Activated T-cell treated with anti-CD3 and anti-CD28 coated beads, Interleukin-2, amount 50 U/mL, for 24 hours (primary cell): Measurements from ENCODE around the gene JMJD6.
A peak's percentile ranks its signal among the peaks of the same experiment; 100 is the strongest.

Experiments
- DNase-seq: peaks from one replicate; pipeline ENCODE4 v3.0.0-alpha.2; 2020
- H3K27ac Mint-ChIP-seq: 2 replicates; pipeline ENCODE4 v1.8.0; 2020; ENCODE audit warnings: mild to moderate bottlenecking, mixed read lengths
- H3K27me3 Mint-ChIP-seq: 2 replicates; pipeline ENCODE4 v1.8.0; 2020; ENCODE audit warnings: mixed read lengths
- H3K36me3 Mint-ChIP-seq: 2 replicates; pipeline ENCODE4 v1.8.0; 2020; ENCODE audit warnings: low read depth, mixed read lengths
- H3K4me1 Mint-ChIP-seq: 2 replicates; pipeline ENCODE4 v1.8.0; 2020; ENCODE audit warnings: low read depth, mixed read lengths
- H3K4me3 Mint-ChIP-seq: 2 replicates; pipeline ENCODE4 v1.8.0; 2020; ENCODE audit warnings: mild to moderate bottlenecking, moderate library complexity, mixed read lengths
- H3K9me3 Mint-ChIP-seq: 2 replicates; pipeline ENCODE4 v1.8.0; 2020; ENCODE audit warnings: mixed read lengths

The JMJD6 gene

GRCh38 chr17:76686538-76687297 lies 39.7 kb downstream of the JMJD6 start:
- H3K9me3 Mint-ChIP-seq, result no peaks in the 10 kb centered on the region
- no peak overlapping the region for H3K27ac Mint-ChIP-seq
- peaks cover 6% of the 10 kb centered on the region for H3K4me1 Mint-ChIP-seq
- no peaks in the 10 kb centered on the region for H3K27me3 Mint-ChIP-seq
- no peak overlapping the region for H3K4me3 Mint-ChIP-seq
- no peaks in the 10 kb centered on the region for H3K36me3 Mint-ChIP-seq
- no peak for DNase-seq

GRCh38 chr17:76685846-76686245 lies 40.6 kb downstream of the JMJD6 start:
- H3K27me3 Mint-ChIP-seq, result no peaks in the 10 kb centered on the region
- no peaks in the 10 kb centered on the region for H3K9me3 Mint-ChIP-seq
- no peak overlapping the region for H3K27ac Mint-ChIP-seq
- DNase-seq, result no peak
- peaks cover 10% of the 10 kb centered on the region for H3K4me1 Mint-ChIP-seq
- H3K4me3 Mint-ChIP-seq, result no peak overlapping the region
- H3K36me3 Mint-ChIP-seq, result no peaks in the 10 kb centered on the region

GRCh38 chr17:76685366-76685765 lies 41.0 kb downstream of the JMJD6 start:
- no peak overlapping the region for H3K4me3 Mint-ChIP-seq
- H3K9me3 Mint-ChIP-seq, result no peaks in the 10 kb centered on the region
- no peak overlapping the region for H3K27ac Mint-ChIP-seq
- peaks cover 10% of the 10 kb centered on the region for H3K4me1 Mint-ChIP-seq
- no peaks in the 10 kb centered on the region for H3K36me3 Mint-ChIP-seq
- H3K27me3 Mint-ChIP-seq, result no peaks in the 10 kb centered on the region
- DNase-seq, result no peak

- Mint-ChIP-seq H3K27ac (no peak overlapping the region), H3K9me3 (no peaks in the 10 kb centered on the region), H3K27me3 (no peaks in the 10 kb centered on the region), H3K36me3 (no peaks in the 10 kb centered on the region), H3K4me3 (no peak overlapping the region), H3K4me1 (peaks cover 10% of the 10 kb centered on the region)
- no peak for DNase-seq
These were observed 41.6 kb downstream of the JMJD6 start for GRCh38 chr17:76684756-76685155.

- Mint-ChIP-seq H3K4me3 (no peak overlapping the region), H3K9me3 (no peaks in the 10 kb centered on the region), H3K27ac (no peak overlapping the region), H3K36me3 (no peaks in the 10 kb centered on the region), H3K27me3 (no peaks in the 10 kb centered on the region), H3K4me1 (peaks cover 10% of the 10 kb centered on the region)
- no peak for DNase-seq
These were observed 42.3 kb downstream of the JMJD6 start for GRCh38 chr17:76683921-76684745.

GRCh38 chr17:76683011-76683755 lies 43.2 kb downstream of the JMJD6 start:
- H3K27ac Mint-ChIP-seq, result no peak overlapping the region
- no peak overlapping the region for H3K4me3 Mint-ChIP-seq
- no peaks in the 10 kb centered on the region for H3K36me3 Mint-ChIP-seq
- H3K27me3 Mint-ChIP-seq, result no peaks in the 10 kb centered on the region
- H3K9me3 Mint-ChIP-seq, result no peaks in the 10 kb centered on the region
- peaks cover 10% of the 10 kb centered on the region for H3K4me1 Mint-ChIP-seq
- DNase-seq, result no peak

- H3K4me3 Mint-ChIP-seq, result no peak overlapping the region
- H3K27me3 Mint-ChIP-seq, result no peaks in the 10 kb centered on the region
- DNase-seq, result no peak
These were observed 44.1 kb downstream of the JMJD6 start for GRCh38 chr17:76682296-76682695.

GRCh38 chr17:76681222-76682137 lies 44.9 kb downstream of the JMJD6 start:
- Mint-ChIP-seq H3K9me3 (no peaks in the 10 kb centered on the region), H3K4me1 (peaks cover 10% of the 10 kb centered on the region), H3K27me3 (no peaks in the 10 kb centered on the region), H3K4me3 (no peak overlapping the region), H3K27ac (no peak overlapping the region), H3K36me3 (no peaks in the 10 kb centered on the region)
- DNase-seq, result peak; percentile 69

More at GRCh38 chr17:76682296-76682695, 44.1 kb downstream of the JMJD6 start:
- Mint-ChIP-seq H3K27ac (no peak overlapping the region), H3K4me1 (peaks cover 10% of the 10 kb centered on the region), H3K9me3 (no peaks in the 10 kb centered on the region), H3K36me3 (no peaks in the 10 kb centered on the region)

- Mint-ChIP-seq H3K9me3 (no peaks in the 10 kb centered on the region), H3K36me3 (no peaks in the 10 kb centered on the region), H3K4me1 (peaks cover 10% of the 10 kb centered on the region), H3K4me3 (no peak overlapping the region), H3K27ac (no peak overlapping the region), H3K27me3 (no peaks in the 10 kb centered on the region)
- no peak for DNase-seq
These were observed 47.2 kb downstream of the JMJD6 start for GRCh38 chr17:76679239-76679638.

- H3K4me1 Mint-ChIP-seq, result peaks cover 12% of the 10 kb centered on the region
- H3K27me3 Mint-ChIP-seq, result no peaks in the 10 kb centered on the region
- DNase-seq, result peak; percentile 43
- H3K27ac Mint-ChIP-seq, result no peak overlapping the region
- H3K4me3 Mint-ChIP-seq, result no peak overlapping the region
- H3K9me3 Mint-ChIP-seq, result no peaks in the 10 kb centered on the region
- H3K36me3 Mint-ChIP-seq, result no peaks in the 10 kb centered on the region
These were observed 48.1 kb downstream of the JMJD6 start for GRCh38 chr17:76678330-76678729.

- Mint-ChIP-seq H3K36me3 (no peaks in the 10 kb centered on the region), H3K4me1 (peaks cover 21% of the 10 kb centered on the region), H3K4me3 (no peak overlapping the region), H3K27me3 (no peaks in the 10 kb centered on the region), H3K9me3 (no peaks in the 10 kb centered on the region), H3K27ac (no peak overlapping the region)
- DNase-seq, result no peak
These were observed 49.0 kb downstream of the JMJD6 start for GRCh38 chr17:76677406-76677805.

- no peak for DNase-seq
- H3K9me3 Mint-ChIP-seq, result no peaks in the 10 kb centered on the region
- peaks cover 3% of the 10 kb centered on the region for H3K36me3 Mint-ChIP-seq
- no peak overlapping the region for H3K4me3 Mint-ChIP-seq
- H3K27ac Mint-ChIP-seq, result no peak overlapping the region
- peaks cover 22% of the 10 kb centered on the region for H3K4me1 Mint-ChIP-seq
- no peaks in the 10 kb centered on the region for H3K27me3 Mint-ChIP-seq
These were observed 49.8 kb downstream of the JMJD6 start for GRCh38 chr17:76676629-76677028.

GRCh38 chr17:76675648-76676047 lies 50.8 kb downstream of the JMJD6 start:
- H3K4me1 Mint-ChIP-seq, result peaks cover 26% of the 10 kb centered on the region
- DNase-seq, result no peak
- H3K27me3 Mint-ChIP-seq, result no peaks in the 10 kb centered on the region
- H3K27ac Mint-ChIP-seq, result no peak overlapping the region
- H3K4me3 Mint-ChIP-seq, result no peak overlapping the region
- H3K36me3 Mint-ChIP-seq, result peaks cover 3% of the 10 kb centered on the region
- no peaks in the 10 kb centered on the region for H3K9me3 Mint-ChIP-seq

GRCh38 chr17:76674600-76674999 lies 51.8 kb downstream of the JMJD6 start:
- DNase-seq, result no peak
- peaks cover 36% of the 10 kb centered on the region for H3K4me1 Mint-ChIP-seq
- H3K36me3 Mint-ChIP-seq, result peaks cover 3% of the 10 kb centered on the region
- H3K27ac Mint-ChIP-seq, result no peak overlapping the region
- H3K9me3 Mint-ChIP-seq, result no peaks in the 10 kb centered on the region
- H3K27me3 Mint-ChIP-seq, result no peaks in the 10 kb centered on the region
- no peak overlapping the region for H3K4me3 Mint-ChIP-seq
